ENCODE results near the gene CLCN7. TPM values are rescaled to one million over a fixed set of nuclear protein-coding genes. Genes with fewer than 3 reads are reported as not detected.

The CLCN7 gene
- total and polyA plus RNA-seq, 2 experiments from 2014 or later: 17.4 to 53.8 TPM

DNA sequence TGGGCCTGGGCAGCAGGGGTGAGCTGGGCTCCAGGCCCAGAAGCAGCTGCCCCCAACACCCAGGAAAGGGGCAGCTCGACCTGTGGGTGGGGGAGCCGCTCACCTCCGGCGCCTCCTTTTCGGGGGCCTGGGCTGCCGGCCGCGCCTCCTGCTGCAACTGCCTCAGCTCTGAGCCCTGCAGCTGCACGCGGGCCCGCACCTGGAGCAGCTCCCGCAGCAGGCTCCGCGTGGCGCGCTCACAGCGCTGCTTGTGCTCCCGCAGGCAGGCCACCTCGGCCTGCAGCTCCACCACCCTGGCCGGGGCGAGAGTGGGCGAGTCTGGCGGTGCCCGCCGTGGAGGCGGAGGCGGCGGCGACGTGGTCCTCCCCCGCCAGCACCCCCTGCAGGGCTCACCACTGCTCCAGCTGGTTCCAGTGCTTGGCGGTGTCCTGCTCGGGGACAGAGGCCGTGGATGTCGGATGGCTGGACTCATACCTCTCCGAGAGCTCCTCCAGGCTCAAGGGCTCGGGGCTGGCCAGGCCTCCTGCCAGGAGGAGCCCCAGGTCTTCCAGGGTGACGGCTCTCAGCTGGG, 31.3 kb downstream of the CLCN7 start:
- H3K36me3 ChIP-seq (ENCODE audit: insufficient read depth): no peaks in the 10 kb centered on the region
- peak; percentile 52 for ATAC-seq

More for the DNA sequence above, 31.3 kb downstream of the CLCN7 start:
- no peaks in the 10 kb centered on the region for H3K9me2 ChIP-seq (ENCODE audit: insufficient read depth)
- H3K27me3 Mint-ChIP-seq (ENCODE audit: insufficient read depth, low read depth, poor library complexity): peaks cover 2% of the 10 kb centered on the region
- H3F3A ChIP-seq (replicated peaks; ENCODE audit: low read depth): no peaks in the 10 kb centered on the region
- DNase-seq (ENCODE audit: low spot score): no peak
- no peaks in the 10 kb centered on the region for H3K79me2 ChIP-seq (replicated peaks; ENCODE audit: insufficient read depth)
- H3K4me1 Mint-ChIP-seq: no peaks in the 10 kb centered on the region
- no peak overlapping the region for H3K27ac Mint-ChIP-seq
- H2AFZ ChIP-seq: no peak overlapping the region
- no peaks in the 10 kb centered on the region for H4K20me1 ChIP-seq (replicated peaks; ENCODE audit: insufficient read depth)
- no peaks in the 10 kb centered on the region for H3K27me3 ChIP-seq (ENCODE audit: insufficient read depth)
- H3K4me1 ChIP-seq (ENCODE audit: insufficient read depth): no peaks in the 10 kb centered on the region
- H3K36me3 Mint-ChIP-seq (ENCODE audit: low read depth): no peaks in the 10 kb centered on the region
- TF ChIP-seq, protein P1, sequence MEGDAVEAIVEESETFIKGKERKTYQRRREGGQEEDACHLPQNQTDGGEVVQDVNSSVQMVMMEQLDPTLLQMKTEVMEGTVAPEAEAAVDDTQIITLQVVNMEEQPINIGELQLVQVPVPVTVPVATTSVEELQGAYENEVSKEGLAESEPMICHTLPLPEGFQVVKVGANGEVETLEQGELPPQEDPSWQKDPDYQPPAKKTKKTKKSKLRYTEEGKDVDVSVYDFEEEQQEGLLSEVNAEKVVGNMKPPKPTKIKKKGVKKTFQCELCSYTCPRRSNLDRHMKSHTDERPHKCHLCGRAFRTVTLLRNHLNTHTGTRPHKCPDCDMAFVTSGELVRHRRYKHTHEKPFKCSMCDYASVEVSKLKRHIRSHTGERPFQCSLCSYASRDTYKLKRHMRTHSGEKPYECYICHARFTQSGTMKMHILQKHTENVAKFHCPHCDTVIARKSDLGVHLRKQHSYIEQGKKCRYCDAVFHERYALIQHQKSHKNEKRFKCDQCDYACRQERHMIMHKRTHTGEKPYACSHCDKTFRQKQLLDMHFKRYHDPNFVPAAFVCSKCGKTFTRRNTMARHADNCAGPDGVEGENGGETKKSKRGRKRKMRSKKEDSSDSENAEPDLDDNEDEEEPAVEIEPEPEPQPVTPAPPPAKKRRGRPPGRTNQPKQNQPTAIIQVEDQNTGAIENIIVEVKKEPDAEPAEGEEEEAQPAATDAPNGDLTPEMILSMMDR (conservative IDR thresholded peaks at IDR 0.05; ENCODE audit: low read depth in 2 of 2): no peak
- TF ChIP-seq, protein P2, sequence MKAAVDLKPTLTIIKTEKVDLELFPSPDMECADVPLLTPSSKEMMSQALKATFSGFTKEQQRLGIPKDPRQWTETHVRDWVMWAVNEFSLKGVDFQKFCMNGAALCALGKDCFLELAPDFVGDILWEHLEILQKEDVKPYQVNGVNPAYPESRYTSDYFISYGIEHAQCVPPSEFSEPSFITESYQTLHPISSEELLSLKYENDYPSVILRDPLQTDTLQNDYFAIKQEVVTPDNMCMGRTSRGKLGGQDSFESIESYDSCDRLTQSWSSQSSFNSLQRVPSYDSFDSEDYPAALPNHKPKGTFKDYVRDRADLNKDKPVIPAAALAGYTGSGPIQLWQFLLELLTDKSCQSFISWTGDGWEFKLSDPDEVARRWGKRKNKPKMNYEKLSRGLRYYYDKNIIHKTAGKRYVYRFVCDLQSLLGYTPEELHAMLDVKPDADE (IDR thresholded peaks at IDR 0.05): no peak
- TF ChIP-seq NANOG (IDR thresholded peaks at IDR 0.05; ENCODE audit: borderline replicate concordance) (no peak), ZNF331 (CRISPR knock-in tag; IDR thresholded peaks at IDR 0.05; ENCODE audit: low read depth) (no peak), ZNF462 (CRISPR knock-in tag; IDR thresholded peaks at IDR 0.05) (no peak), EZH2 (IDR thresholded peaks at IDR 0.05; ENCODE audit: low read depth, unreplicated experiment) (no peak), POLR2AphosphoS5 (IDR thresholded peaks at IDR 0.05; ENCODE audit: low read depth) (no peak), EZH2phosphoT487 (IDR thresholded peaks at IDR 0.05; ENCODE audit: unreplicated experiment) (no peak), ZNF114 (CRISPR knock-in tag; IDR thresholded peaks at IDR 0.05) (no peak), CREB1 (CRISPR knock-in tag; IDR thresholded peaks at IDR 0.05; ENCODE audit: low read depth) (no peak), STAT1 (IDR thresholded peaks at IDR 0.05; ENCODE audit: unreplicated experiment) (no peak)
- TF ChIP-seq, protein P3, sequence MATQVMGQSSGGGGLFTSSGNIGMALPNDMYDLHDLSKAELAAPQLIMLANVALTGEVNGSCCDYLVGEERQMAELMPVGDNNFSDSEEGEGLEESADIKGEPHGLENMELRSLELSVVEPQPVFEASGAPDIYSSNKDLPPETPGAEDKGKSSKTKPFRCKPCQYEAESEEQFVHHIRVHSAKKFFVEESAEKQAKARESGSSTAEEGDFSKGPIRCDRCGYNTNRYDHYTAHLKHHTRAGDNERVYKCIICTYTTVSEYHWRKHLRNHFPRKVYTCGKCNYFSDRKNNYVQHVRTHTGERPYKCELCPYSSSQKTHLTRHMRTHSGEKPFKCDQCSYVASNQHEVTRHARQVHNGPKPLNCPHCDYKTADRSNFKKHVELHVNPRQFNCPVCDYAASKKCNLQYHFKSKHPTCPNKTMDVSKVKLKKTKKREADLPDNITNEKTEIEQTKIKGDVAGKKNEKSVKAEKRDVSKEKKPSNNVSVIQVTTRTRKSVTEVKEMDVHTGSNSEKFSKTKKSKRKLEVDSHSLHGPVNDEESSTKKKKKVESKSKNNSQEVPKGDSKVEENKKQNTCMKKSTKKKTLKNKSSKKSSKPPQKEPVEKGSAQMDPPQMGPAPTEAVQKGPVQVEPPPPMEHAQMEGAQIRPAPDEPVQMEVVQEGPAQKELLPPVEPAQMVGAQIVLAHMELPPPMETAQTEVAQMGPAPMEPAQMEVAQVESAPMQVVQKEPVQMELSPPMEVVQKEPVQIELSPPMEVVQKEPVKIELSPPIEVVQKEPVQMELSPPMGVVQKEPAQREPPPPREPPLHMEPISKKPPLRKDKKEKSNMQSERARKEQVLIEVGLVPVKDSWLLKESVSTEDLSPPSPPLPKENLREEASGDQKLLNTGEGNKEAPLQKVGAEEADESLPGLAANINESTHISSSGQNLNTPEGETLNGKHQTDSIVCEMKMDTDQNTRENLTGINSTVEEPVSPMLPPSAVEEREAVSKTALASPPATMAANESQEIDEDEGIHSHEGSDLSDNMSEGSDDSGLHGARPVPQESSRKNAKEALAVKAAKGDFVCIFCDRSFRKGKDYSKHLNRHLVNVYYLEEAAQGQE (IDR thresholded peaks at IDR 0.05; ENCODE audit: unreplicated experiment): no peak
- H3K4me3 ChIP-seq: no peak overlapping the region
- no peaks in the 10 kb centered on the region for H3K9me3 Mint-ChIP-seq
- no peak overlapping the region for H3K4me2 ChIP-seq
- no peak overlapping the region for H3K4me3 Mint-ChIP-seq
- no peak overlapping the region for H3K27ac ChIP-seq (ENCODE audit: low read depth)

All from GM23338 (cell line).